HG03520 (cell line): ENCODE data around the gene POLR2L.

ENCODE experiments used
- ATAC-seq: cut with Tn5 transposase; IDR thresholded peaks from one replicate; pipeline ENCODE4 v1.9.1; 2021; ENCODE audit warnings: mild to moderate bottlenecking, moderate library complexity; ENCODE audit not compliant: unreplicated experiment

POLR2L gene

DNA sequence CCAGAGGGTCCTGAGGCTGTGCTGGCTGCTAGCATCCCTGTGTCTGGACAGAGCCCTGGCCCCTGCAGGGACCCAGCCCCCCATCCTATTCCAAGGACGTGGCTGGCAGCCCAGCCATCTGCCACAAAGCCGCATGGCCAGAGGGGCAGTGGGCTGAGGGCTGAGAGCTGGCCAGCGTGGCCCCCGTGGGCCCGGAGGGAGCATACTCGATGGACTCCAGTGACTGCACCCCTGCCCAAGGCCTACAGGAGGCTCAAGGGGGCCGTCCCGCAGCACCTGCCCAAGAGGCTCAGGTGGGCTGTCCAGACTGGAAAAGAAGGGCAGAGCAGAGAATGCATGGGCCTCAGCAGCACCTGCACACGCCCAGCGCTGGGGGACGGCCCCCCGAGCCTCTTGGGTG, 13.5 kb upstream of the POLR2L start:
- ATAC-seq = no peak

DNA sequence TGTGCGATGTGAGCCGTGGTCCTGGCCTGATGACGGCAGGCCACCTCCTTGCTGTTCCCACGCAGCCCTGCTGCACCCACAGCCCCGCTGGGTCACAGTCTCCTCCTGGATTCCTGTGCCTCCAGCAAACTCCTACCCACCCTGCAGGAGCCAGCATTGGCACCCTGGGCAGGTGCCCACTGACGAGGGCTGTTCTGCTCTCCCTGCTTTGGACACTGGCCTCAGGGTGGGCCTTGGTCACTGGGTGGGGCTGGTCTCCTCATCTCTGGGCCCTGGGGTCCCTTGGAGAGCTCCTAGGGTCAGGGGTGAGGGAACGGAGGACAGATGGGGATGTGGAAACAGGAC, 13.0 kb upstream of the POLR2L start:
- ATAC-seq = no peak

DNA sequence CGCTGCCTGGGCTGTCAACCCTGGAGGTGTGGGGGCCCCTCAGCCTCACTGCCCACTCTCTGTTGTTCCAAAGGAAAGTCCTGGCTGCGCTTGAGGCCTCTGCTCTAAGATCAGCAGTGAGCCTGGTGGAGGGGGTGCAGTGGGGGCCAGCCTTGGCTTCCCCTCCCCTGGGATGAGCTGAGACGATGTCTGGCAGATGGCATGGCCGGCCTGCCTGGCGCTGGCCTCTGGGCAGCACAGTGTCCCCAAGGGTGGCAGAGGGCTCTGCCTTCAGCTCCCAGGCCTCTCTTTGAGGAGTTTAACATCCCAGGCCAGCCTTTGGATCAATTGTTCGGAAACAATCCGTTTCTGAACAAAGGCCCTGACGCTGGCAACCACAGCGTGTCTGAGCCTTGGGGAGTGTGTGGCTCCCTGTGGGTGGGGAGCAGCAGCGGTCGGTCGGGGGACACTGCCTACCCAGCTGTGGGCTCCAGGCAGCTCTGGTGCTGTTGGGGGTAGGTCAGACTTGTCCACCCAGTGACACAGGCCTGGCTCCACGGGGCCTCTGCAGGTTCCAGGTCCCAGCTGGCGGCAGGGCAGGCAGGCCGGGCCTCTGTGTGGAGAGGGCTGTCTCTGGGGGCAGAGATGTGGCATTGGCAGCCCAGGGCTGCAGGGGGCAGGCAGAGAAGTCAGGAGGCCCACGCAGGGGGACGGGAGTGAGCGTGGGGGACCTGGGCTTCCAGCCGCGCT, 12.4 kb upstream of the POLR2L start:
- ATAC-seq = no peak

DNA sequence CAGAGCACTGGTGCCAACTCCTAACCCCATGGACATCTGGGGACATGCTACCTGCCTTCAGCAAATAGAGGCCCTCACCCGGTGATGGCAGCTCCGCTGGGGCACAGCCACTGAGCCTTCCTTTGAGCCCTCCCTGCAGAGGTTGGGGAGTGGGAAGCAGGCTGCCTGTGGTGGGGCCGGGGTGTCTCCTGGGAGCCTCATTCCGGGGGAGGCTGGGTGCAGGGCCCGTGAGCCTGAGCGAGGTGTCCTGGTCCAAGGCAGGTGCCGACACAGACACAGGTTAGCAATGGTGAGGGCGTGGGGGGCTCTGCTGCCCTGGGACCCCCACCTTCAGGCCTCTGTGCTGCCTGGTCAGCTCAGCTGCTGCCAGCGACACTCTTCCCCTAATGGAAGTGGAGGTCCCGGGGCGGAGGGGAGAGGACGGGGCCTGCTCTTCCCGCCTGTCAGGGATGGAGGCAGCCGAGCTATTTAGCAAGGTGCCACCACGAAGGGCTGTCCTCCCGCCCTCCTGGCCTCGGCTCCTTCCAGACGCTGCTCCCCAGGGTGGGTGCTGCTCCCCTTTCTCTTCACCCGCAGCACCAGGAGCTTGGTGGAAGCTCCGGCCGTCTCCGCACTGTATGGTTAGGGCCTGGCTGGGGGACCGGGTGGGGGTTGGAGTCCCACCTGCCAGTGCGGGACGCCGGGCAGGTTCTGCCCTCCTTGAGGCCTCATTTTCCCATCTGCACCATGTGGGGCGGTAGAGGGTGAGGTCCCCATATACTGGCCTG, 11.5 kb upstream of the POLR2L start:
- no peak for ATAC-seq

DNA sequence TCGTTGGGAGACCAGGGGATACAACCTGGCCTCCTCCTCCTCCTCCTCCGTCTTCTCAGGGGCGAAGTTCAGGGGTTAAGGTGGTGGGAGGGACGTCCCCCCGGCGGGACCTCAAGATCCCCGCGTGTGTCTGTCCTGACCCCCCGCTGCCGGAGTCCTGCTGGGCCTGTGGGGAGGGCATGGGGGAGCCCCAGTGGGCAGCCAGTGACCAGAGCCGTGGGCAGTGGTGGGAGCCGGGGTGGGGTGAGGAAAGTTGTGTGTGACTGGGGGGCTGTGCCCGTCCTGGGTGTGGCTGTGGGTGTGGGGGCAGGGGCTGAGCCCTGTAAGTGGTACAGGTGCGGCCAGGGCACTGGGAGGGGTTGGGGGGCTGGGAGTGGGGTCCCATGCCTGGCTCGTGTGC, 10.4 kb upstream of the POLR2L start:
- no peak for ATAC-seq

DNA sequence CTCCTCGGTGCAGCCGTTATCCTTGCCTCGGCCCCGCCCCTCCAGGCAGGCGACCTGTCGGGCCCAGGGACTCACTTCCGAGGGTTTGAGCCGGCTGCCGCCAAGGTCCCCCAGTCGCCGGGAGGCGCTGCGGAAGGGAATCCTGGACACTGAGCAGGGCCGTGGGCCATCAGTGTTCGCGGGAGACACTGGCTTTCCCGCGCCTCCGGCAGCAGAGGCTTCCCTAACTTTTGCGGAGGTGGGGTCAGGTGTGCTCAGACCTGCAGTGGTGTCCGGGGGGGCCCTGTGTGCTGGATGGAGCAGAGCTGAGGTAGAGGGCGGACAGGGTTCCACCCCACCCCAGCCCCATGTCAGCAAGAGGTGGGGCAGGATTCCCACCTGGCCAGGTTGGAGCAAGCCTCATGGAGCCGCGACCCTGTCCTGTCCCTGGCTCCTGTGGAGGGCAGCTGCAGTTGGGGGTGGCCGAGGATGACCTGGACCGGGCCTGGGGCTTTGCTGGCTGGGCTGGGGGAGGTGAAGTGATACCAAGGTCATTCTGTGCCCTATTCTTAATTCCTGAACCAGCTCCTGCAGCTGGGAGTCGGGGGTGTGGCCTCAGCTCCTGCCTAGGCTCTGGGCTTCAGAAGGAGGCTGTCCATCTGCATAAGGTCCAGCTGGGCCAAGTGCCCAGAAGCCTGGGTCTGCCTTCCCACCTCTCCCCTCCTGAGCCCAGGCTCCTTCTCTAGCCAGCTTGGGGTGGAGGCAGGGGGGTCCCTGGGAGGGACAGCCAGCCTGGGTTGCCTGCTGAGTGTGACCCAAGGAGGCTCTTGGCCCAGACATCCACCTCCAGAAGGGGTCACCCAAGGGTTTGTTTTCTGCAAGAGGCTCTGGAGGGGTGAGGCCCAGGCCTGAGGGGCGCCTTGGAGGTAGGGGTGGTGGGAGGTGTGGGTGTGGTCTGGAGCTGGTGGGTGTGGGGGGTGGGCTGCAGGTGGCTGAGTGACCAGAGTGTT, 8.7 kb upstream of the POLR2L start:
- ATAC-seq = no peak

DNA sequence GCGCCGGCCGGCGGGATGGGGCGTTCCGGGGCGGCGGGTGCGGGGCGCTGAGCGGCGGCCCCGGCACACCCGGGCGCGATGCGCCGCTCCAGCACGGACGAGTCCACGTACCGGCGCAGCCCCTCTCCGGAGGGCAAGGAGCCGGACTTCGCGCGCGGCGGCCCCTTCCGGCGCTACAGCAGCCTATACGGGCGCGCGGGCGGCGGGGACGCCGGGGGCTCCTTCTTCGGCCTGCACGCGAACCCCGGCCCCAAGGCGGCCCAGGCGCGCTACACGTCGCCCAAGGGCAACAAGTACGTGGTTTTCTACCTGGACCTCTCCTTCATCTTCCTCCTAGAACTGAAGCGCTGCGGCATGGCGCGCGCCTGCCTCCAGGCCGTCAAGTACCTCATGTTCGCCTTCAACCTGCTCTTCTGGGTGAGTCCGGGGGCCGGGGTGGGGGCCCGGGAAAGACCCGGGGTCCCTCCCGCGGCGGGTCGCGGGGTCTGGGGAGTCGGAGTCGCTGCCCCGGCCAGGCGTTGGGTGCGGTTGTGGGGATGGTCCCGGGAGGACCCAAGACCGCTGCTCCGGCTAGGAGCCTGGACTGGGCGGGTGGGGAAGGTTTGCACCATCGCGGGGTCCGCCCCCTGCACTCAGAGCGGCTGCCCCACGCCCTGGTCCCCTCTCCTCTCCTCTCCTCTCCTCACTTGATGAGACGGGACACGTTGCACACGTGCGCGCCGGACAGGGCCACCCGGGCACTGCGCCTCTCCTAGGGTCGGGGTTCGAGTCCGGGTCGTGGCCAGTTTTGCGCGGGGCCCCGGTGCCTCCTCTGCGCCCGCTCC, 7.8 kb upstream of the POLR2L start:
- ATAC-seq = no peak

DNA sequence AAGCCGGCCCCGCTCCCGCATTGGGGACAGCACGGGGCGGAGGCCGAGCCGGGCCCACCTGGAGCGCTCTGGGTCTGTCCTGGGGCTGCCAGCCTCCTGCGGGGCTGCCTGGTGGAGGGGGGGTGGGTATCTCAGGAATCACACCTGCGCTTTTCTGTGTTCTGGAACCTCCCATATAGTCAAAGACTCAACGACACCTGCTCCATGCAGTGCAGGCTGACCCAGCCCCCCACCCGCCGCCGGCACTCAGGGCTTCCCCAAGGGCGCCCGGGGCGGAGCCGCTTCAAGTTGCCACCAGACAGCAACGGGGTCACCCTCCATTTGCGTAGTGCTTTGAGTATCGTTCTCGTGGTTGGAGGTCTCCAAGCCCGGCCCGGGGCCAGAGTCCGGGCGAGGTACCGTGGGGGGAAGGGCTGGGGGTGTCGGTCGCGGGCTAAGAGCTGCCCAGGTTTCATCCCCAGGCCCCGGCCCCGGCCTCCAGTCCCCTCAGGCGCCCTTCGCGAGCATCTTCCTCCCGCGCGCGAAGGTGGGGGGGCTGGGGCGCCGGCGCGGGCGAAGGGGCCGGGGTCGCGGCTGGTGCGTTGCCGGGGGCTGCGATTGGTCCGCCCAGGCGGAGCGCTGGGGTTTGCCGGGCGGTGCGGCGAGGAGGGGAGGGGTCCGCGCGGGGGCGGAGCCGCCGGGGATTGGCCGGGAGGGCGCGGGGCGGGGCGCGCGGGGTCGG, 6.9 kb upstream of the POLR2L start:
- ATAC-seq = no peak

DNA sequence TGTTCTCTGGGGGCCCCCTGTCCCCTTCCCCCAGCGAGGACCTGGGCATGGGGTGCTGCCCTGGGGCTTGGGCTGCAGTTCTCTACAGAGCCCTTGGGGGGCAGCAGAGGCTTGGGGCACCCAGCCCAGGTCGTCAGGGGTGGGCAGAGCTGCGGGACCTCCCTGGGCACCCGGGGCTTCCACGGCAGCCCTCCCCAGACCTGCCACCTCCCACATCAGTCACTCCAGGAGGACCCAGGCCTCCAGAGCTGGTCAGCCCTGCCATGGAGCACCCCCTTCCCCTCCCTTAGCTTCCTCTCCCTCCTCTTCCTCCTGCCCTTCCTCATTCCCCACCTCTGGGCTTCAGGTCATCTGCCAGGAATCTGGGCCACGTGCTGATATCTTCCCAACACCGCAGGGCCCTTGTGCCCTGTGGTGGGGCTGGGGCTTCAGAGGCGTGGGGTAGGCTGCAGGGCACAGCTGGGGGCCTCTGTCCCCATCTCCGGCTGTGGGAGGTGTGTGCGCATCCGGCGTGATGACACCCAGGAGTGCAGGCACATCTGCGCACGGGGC, 6.1 kb upstream of the POLR2L start:
- ATAC-seq = no peak

DNA sequence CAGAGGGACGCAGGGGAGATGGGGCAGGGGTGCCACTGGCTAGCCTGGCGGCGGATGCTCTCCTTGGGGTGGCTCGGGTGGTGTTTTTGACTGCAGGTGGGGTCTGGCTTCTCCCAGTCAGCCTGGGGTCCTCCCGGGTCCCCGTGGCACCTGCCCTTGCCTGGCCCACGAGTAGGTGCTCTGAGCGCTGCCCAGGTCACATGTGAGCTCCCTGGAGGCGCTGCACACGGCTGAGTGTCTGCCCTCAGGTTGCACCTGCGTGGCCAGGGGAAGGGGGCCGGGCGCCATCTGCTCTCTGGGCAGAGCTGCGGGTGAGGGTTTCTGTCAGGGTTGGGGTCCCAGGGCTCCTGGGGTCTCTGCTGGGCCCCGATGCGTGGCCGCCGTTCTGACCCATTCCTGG, 5.5 kb upstream of the POLR2L start:
- no peak for ATAC-seq

DNA sequence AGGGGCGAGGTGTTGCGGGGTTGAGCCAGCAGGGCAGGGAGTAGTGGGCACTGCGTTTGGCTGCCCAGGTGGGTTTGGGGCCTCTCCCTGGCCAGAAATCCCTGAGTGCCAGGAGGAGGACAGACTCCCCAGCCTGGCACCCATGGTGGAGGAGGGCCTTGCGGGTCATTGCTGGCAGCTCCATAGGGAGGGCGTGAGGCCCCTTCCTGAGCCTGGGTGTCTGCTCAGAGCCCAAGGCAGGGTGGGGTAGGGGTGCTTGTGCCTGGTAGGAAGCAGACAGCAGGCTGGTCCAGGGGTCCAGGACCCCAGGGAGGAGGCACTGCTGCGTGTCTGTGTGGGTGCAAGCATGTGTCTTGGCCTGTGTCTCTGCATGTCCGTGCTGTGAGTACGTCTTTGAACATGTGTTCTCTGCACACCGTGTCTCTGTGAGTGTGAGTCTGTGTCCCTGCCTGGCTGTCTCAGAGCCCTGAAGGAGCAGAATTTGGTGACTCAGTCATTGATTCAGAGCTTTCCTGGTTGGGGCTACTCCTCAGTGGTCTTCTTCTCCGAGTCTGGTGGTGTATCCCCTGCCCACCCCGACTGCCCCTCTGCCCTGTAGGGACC, 4.3 kb upstream of the POLR2L start:
- ATAC-seq = no peak

DNA sequence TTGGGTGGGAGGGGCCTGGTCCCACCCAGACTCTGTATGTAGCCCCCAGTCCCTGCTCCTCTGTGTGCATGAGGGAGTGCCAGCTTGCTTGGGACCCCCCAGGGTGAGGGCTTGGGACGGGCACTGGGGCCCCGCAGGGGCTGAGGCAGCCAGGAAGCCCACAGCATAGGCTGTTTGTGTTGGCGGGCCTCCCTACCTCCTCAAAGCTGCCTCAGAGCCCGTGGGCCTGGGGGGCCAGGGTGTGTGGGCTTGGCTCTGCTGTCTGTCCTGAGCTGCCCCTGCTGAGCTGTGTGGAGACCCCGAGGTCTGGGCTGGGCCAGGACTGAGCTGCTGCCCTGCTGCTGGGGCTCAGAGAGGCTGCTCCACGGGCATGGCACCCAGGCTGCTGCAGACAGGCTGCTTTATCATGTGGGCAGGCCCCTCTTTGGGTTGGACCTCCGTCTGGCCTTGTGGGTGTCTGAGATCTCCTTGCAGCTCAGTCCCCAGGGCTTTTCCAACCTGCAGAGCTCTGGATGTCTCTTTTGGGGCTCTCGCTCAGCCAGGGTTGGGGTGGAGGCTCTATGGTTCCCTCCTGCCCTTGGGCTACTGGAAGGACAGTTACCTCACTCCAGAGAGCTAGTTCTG, 3.7 kb upstream of the POLR2L start:
- no peak for ATAC-seq

DNA sequence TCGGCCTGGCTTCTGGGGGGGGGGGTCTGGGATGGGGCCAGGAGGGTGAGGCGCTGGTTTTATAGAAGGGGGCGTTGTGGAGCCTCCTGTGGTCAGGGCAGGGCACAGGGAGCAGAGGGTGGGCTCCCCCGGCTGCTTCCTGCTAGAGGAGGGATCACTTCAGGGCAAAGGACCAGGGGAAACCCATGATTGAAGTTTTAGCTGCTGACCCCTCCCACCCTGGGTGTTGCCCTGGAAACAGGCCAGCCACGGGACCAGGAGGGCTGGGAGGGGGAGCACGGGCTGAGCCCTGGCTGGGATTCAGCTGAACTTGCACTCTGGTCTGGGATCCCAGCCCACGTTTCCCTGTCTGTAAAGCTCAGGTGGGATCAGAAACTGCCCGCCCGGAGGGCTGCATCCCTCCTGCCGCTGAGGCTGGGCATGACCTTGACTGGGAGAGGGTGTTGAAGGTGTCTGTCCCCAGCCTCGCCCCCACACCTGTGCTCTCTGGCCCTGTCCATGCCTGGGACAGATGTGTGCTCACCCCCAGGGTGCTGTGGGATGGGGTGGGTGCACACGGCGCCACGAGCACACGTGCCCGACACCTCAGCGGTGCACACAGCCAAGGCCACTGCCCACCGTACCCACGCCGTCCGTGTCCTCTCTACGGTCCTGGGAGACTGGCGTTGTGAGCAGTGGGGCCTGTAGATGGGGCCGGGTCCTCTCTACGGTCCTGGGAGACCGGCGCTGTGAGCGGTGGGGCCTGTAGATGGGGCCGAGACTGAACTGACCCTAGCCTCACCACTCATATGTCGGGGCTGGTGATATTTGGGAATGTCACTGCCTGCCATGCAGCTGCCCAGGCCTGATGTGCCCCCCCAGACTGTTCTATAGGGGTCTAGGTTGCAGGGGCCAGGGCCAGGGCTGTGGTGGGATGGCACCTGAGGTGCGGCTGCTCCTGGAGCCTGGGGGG, 2.6 kb upstream of the POLR2L start:
- ATAC-seq = no peak

DNA sequence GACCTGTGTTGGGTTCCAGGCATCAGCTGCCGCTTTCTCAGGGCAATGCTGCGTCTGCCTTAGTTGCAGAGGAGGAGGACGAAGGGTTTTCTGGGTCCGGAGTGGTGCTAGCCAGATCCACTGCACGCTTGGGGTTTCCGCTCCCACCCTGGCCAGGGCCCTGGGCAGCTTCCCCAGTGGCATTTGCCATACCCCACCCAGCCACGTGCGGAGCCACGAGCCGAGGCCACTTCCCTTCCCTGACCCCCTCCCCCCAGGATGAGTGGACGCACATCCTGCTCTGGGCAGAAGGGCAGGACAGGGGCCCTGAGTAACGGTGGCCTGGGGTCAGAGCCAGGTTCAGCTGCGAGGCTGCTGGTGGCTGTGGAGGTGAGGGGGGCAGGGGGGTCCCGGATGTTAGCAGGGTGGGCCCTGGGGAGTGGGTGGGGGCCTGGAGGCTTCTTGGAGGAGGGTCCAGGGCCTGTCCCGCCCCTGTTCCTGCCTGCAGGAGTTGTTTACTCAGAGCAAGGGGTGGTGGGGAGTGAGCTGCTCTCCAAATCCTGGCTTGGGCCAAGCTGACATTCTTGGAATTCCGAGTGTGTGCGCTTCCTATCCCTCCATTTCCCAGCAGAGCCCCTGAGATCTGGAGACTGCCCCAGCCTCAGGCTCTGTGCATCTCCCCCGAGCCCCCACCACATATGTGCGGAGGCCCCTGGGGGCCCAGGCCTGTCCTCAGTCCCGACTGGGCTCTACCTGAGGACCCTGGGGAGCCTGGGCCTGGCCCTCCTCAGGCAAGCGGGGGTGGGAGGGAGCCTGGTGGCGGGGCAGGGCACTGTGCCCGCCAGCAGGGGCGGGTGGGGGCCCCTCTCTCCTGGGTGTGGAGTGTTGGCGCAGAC, 1.7 kb upstream of the POLR2L start:
- no peak for ATAC-seq

DNA sequence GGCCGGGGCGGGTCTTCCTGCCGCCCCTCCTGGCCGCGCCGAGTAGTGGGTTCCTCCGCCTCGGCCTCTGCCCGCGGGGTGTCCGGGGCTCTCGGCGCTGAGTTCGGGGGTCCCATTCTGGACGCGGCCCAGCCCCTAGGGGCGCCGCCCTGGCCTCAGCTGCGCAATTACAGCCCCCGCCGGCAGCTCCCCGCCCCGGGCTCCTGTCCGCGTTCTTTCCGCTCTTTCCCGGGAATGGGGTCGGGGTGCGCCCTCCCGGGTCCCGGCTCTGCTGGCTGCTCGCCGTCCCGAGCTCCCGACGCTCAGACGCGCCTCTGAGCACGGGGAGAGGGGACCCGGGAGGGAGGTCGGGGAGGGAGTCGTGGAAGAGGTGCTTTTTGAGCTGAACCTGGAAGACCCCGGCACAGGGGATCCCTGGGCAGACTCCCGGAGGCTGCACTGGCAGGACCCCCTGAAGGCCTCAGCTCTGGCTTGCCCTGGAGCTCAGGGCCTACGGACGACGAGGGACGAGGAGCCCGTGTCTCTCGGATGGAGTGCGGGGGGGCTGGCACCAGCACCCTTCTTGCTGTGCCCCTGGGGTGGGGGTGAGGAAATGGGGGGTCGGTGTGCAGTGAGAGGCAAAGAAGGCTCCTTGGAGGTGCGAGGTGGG, 881 bp upstream of the POLR2L start:
- no peak for ATAC-seq

DNA sequence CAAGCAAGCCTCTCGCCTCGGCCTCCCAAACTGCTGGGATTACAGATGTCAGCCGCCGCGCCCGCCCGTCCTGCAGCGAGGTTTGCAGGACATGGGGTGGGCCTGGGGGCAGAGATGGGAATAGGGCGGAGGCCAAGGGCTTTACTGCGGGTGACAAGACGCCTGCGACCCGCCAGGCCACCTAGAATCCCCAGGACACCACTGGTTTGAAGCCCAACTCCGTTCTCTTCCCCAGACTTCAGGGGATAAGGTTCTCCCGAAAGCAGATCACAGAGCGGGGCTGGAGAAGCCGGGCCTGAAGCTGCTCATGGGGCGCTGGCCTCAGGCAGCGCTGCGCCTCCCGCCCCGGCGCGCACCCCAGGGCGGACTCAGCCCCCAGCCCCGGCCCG, 354 bp downstream of the POLR2L start:
- ATAC-seq = peak; percentile 25
